ENCODE data around the gene ADAMTS5.

The ADAMTS5 gene

DNA sequence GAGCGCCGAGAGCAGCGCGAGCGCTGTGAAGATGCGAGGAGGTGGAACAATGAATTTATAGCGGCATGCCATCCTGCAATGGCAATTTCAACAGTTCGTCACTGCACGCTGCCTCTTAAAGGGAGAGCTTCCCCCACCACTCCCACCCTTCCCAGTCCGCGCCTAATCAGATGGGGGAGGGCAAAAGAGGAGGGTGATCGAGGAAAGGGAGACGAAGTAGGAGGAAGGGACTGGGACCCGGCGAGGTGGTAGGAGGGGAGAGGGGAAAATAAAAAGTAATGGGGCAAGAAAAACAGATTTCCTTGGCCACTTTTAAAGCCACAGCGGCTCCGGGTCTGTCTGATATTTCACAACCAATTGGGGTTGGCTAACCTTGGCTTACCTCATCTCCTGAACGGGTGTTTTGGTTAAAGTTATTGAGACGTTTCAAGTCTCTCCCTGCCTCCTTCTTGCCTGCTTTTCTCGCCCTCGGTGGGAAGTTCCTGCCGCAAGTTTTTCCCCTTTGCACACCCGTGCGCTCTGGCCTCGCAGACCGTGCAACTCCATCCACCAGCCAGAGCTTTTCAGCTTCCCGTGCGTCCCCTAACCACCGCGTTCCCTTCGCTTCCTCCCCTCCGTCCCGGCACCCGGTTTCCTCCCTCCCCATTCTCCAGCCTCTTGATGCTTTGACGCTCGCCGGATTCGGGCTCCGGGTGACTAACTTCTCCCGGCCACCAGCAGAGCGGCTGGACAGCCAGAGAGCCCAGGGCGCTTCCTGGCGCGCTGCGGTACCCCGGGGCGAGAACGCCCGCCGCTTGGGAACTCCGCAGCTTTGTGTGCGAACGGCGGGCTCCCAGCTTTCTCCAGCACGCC is at the start of gene ADAMTS5:
ADAMTS5 (minus strand) TSS at position 27 of the 852 bp plus-strand sequence. CDS start 697 bp downstream, outside the sequence.
- H3K9me3 ChIP-seq (ENCODE audit: control insufficient read depth in 1 of 2, low read length in 2 of 2): no peaks in the 10 kb centered on the region
- H3K9ac ChIP-seq (ENCODE audit: low read depth in 1 of 2, low read length in 2 of 2): peak within 1 kb of the TSS in 1 of 2 donors; percentile 32
- peak within 1 kb of the TSS; percentile 67 for H3K27ac ChIP-seq (ENCODE audit: low read depth, low read length)
- H3K27me3 ChIP-seq (ENCODE audit: control insufficient read depth in 1 of 2, insufficient read depth in 2 of 2, low read length in 2 of 2): peaks cover 3 to 9% of the 10 kb centered on the region in 2 donors
- H3K4me1 ChIP-seq (ENCODE audit: control insufficient read depth in 1 of 2, insufficient read depth in 2 of 2, low read length in 2 of 2): no peaks in the 10 kb centered on the region
- peak within 1 kb of the TSS; percentile 49 to 64 for H3K4me3 ChIP-seq (ENCODE audit: low read depth in 1 of 2, low read length in 2 of 2)
- H3K36me3 ChIP-seq (ENCODE audit: control insufficient read depth in 1 of 2, insufficient read depth in 2 of 2, low read length in 2 of 2): no peaks in the 10 kb centered on the region

DNA sequence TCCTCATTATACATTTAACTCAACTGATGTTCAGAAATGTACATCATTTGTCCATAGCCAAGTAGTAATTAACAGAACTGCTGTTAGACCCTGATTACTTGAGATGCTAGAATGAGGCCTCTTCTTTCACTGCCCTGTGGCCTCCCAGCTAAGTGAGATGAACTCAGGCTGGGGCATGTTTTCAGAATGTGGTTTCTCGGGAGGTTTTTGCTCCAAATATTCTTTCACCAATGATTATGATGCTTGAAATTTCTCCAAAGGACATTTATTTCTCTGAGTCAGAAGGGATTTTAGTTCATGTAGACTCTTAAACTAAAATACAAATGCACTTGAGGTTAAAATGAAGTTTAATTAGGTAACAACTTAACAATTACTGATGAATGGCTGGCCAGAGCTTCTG is 34.6 kb upstream of the ADAMTS5 start:
- Histone ChIP-seq H3K9me3 (ENCODE audit: control insufficient read depth in 1 of 2, low read length in 2 of 2) (no peaks in the 10 kb centered on the region), H3K9ac (ENCODE audit: low read depth in 1 of 2, low read length in 2 of 2) (no peak overlapping the region), H3K27ac (ENCODE audit: low read depth, low read length) (no peak overlapping the region), H3K4me3 (ENCODE audit: low read depth in 1 of 2, low read length in 2 of 2) (no peak overlapping the region), H3K4me1 (ENCODE audit: control insufficient read depth in 1 of 2, insufficient read depth in 2 of 2, low read length in 2 of 2) (no peaks in the 10 kb centered on the region), H3K36me3 (ENCODE audit: control insufficient read depth in 1 of 2, insufficient read depth in 2 of 2, low read length in 2 of 2) (no peaks in the 10 kb centered on the region), H3K27me3 (ENCODE audit: control insufficient read depth in 1 of 2, insufficient read depth in 2 of 2, low read length in 2 of 2) (no peaks in the 10 kb centered on the region)

DNA sequence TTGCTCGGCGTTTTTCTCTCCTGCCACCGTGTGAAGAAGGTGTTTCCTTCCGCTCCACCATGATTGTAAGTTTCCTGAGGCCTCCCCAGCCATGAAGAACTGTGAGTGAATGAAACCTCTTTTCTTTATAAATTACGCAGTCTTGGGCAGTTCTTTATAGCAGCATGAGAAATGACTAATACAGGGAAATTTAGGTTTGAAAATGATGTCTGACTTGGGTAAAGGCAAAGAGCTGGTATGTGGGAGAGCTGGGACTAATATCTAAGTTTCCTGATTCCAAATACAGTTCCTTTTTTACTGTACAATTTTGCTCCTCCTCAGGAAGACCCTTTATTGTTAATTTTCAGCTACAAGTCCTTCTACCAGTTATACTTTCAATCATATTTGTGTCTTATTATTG is 16.7 kb upstream of the ADAMTS5 start:
- no peaks in the 10 kb centered on the region for H3K4me1 ChIP-seq (ENCODE audit: control insufficient read depth in 1 of 2, insufficient read depth in 2 of 2, low read length in 2 of 2)
- H3K9me3 ChIP-seq (ENCODE audit: control insufficient read depth in 1 of 2, low read length in 2 of 2): peaks cover 2 to 3% of the 10 kb centered on the region in 2 donors
- H3K27me3 ChIP-seq (ENCODE audit: control insufficient read depth in 1 of 2, insufficient read depth in 2 of 2, low read length in 2 of 2): no peaks in the 10 kb centered on the region
- no peak overlapping the region for H3K4me3 ChIP-seq (ENCODE audit: low read depth in 1 of 2, low read length in 2 of 2)
- H3K27ac ChIP-seq (ENCODE audit: low read depth, low read length): no peak overlapping the region
- no peak overlapping the region for H3K9ac ChIP-seq (ENCODE audit: low read depth in 1 of 2, low read length in 2 of 2)
- no peaks in the 10 kb centered on the region for H3K36me3 ChIP-seq (ENCODE audit: control insufficient read depth in 1 of 2, insufficient read depth in 2 of 2, low read length in 2 of 2)

DNA sequence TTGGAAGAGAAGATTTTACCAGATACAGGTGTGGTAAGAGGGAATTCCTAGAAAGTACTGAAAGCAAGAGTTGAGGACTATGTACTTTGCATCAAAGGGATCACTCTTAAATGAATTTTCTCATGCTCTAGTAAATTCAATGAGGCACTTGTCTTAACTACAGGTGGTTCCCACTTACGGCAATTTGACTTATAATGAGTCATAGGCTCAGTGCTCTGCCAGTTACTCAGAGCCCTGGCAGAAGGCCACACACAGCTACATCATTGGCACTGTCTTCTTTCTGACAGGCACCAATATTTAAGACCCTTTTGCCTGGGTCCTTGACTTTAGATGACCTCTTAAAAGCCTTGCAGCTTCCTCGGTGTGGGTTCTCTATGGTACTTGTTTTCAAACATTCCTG is 15.9 kb upstream of the ADAMTS5 start:
- Histone ChIP-seq H3K4me1 (ENCODE audit: control insufficient read depth in 1 of 2, insufficient read depth in 2 of 2, low read length in 2 of 2) (no peaks in the 10 kb centered on the region), H3K27me3 (ENCODE audit: control insufficient read depth in 1 of 2, insufficient read depth in 2 of 2, low read length in 2 of 2) (no peaks in the 10 kb centered on the region), H3K36me3 (ENCODE audit: control insufficient read depth in 1 of 2, insufficient read depth in 2 of 2, low read length in 2 of 2) (no peaks in the 10 kb centered on the region), H3K4me3 (ENCODE audit: low read depth in 1 of 2, low read length in 2 of 2) (no peak overlapping the region), H3K9me3 (ENCODE audit: control insufficient read depth in 1 of 2, low read length in 2 of 2) (peaks cover 0 to under 1% of the 10 kb centered on the region in 2 donors), H3K9ac (ENCODE audit: low read depth in 1 of 2, low read length in 2 of 2) (no peak overlapping the region), H3K27ac (ENCODE audit: low read depth, low read length) (no peak overlapping the region)

DNA sequence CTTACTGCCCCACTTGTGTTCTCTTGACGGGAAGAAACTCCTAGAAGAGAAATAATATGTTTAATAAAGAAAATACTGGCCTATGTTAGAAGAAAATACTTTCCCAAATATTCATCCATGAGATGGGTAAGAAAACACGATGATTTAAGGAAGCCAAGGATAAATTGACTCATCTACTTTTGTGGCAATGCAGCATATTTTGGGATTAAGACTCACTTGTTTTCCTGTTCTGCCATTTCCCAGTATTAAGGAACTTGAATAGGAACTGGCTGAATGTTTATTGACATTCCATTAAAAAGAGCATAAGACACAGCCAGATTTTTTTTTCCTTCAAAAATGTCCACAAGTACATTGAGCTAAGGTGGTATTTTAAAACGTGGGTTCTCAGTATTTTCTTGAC is 10.9 kb upstream of the ADAMTS5 start:
- H3K9me3 ChIP-seq (ENCODE audit: control insufficient read depth in 1 of 2, low read length in 2 of 2): no peaks in the 10 kb centered on the region
- no peaks in the 10 kb centered on the region for H3K27me3 ChIP-seq (ENCODE audit: control insufficient read depth in 1 of 2, insufficient read depth in 2 of 2, low read length in 2 of 2)
- no peak overlapping the region for H3K9ac ChIP-seq (ENCODE audit: low read depth in 1 of 2, low read length in 2 of 2)
- H3K27ac ChIP-seq (ENCODE audit: low read depth, low read length): no peak overlapping the region
- no peaks in the 10 kb centered on the region for H3K36me3 ChIP-seq (ENCODE audit: control insufficient read depth in 1 of 2, insufficient read depth in 2 of 2, low read length in 2 of 2)
- no peak overlapping the region for H3K4me3 ChIP-seq (ENCODE audit: low read depth in 1 of 2, low read length in 2 of 2)
- no peaks in the 10 kb centered on the region for H3K4me1 ChIP-seq (ENCODE audit: control insufficient read depth in 1 of 2, insufficient read depth in 2 of 2, low read length in 2 of 2)

DNA sequence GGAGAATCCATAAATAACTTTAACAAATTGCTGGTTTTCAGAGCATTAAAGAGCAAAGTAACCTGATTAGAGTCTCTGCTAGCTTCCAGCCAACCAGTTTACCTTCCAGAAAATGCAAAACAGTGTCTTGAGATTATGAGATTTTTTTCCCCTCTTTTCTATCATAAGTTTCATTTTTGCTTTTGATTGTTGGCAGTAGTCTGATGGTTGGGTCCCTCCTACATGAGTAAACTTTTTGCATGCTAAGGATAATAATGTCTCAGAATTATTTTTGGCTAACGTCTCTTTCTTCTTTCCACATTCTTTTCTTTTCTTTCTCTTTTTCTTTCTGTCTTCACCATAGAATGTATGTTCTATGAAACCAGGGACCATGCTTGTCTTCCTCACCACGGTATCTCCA is 6.3 kb upstream of the ADAMTS5 start:
- Histone ChIP-seq H3K9me3 (ENCODE audit: control insufficient read depth in 1 of 2, low read length in 2 of 2) (no peaks in the 10 kb centered on the region), H3K4me3 (ENCODE audit: low read depth in 1 of 2, low read length in 2 of 2) (no peak overlapping the region), H3K4me1 (ENCODE audit: control insufficient read depth in 1 of 2, insufficient read depth in 2 of 2, low read length in 2 of 2) (no peaks in the 10 kb centered on the region), H3K27ac (ENCODE audit: low read depth, low read length) (no peak overlapping the region), H3K27me3 (ENCODE audit: control insufficient read depth in 1 of 2, insufficient read depth in 2 of 2, low read length in 2 of 2) (no peaks in the 10 kb centered on the region), H3K9ac (ENCODE audit: low read depth in 1 of 2, low read length in 2 of 2) (no peak overlapping the region), H3K36me3 (ENCODE audit: control insufficient read depth in 1 of 2, insufficient read depth in 2 of 2, low read length in 2 of 2) (no peaks in the 10 kb centered on the region)

DNA sequence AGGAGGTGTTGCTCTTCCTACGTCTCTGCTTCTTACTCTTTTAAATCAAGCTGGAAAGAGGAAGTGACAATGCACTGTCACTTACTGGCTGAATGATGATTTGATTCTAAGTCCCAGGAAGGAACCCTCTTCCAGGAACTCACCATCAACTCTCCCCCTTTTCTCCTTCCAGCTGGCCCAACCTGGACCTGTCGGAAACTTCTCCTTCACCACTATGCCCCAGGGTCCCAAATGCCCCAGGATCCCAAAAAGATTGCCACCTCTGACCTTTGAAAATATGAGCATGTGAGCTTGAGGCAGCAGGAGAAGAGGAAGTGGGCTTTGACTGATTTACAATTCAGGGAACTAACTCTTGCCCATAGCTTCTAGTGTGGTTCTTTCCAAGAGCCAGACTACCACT is 5.3 kb upstream of the ADAMTS5 start:
- no peaks in the 10 kb centered on the region for H3K4me1 ChIP-seq (ENCODE audit: control insufficient read depth in 1 of 2, insufficient read depth in 2 of 2, low read length in 2 of 2)
- H3K27ac ChIP-seq (ENCODE audit: low read depth, low read length): no peak overlapping the region
- no peaks in the 10 kb centered on the region for H3K36me3 ChIP-seq (ENCODE audit: control insufficient read depth in 1 of 2, insufficient read depth in 2 of 2, low read length in 2 of 2)
- H3K9ac ChIP-seq (ENCODE audit: low read depth in 1 of 2, low read length in 2 of 2): no peak overlapping the region
- no peak overlapping the region for H3K4me3 ChIP-seq (ENCODE audit: low read depth in 1 of 2, low read length in 2 of 2)
- H3K27me3 ChIP-seq (ENCODE audit: control insufficient read depth in 1 of 2, insufficient read depth in 2 of 2, low read length in 2 of 2): no peaks in the 10 kb centered on the region
- H3K9me3 ChIP-seq (ENCODE audit: control insufficient read depth in 1 of 2, low read length in 2 of 2): no peaks in the 10 kb centered on the region

DNA sequence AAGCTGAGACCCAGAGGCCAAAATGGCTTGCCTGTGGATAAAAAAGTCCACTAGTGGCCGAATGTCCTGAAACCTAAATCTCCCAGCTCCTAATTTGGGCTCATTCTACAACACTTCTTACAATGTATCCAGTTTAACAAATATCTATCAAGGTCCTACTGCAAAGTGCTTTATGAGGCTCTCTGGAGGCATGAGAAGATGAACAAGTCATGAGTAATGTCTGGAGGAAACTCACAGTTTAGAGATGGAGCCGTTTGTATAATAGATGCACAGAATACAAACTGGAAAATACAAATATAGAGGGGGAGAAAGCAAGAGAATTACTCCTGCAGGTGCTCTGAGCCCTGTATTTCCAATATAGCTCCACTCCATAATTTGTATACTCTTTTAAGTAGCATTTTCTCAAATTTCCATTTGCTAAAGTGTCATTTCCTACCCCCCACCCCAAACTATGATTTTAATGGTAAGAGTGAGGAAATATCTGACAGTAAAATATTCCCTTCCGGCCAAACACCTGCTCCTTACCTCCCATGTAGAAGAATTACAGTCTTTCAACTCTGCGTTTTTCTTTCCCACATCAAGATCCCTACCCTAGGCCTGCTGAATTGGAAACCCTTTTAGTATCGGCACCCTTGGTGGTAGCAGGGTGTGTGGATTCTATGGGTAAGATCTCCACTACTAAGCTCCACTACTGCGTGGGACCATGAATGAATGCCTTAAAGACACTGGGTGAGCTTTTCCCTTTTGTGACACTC is 3.3 kb upstream of the ADAMTS5 start:
- H3K36me3 ChIP-seq (ENCODE audit: control insufficient read depth in 1 of 2, insufficient read depth in 2 of 2, low read length in 2 of 2): no peaks in the 10 kb centered on the region
- no peak overlapping the region for H3K9ac ChIP-seq (ENCODE audit: low read depth in 1 of 2, low read length in 2 of 2)
- H3K4me1 ChIP-seq (ENCODE audit: control insufficient read depth in 1 of 2, insufficient read depth in 2 of 2, low read length in 2 of 2): no peaks in the 10 kb centered on the region
- no peak overlapping the region for H3K4me3 ChIP-seq (ENCODE audit: low read depth in 1 of 2, low read length in 2 of 2)
- H3K27me3 ChIP-seq (ENCODE audit: control insufficient read depth in 1 of 2, insufficient read depth in 2 of 2, low read length in 2 of 2): peaks cover 3 to 5% of the 10 kb centered on the region in 2 donors
- no peak overlapping the region for H3K27ac ChIP-seq (ENCODE audit: low read depth, low read length)
- H3K9me3 ChIP-seq (ENCODE audit: control insufficient read depth in 1 of 2, low read length in 2 of 2): no peaks in the 10 kb centered on the region

DNA sequence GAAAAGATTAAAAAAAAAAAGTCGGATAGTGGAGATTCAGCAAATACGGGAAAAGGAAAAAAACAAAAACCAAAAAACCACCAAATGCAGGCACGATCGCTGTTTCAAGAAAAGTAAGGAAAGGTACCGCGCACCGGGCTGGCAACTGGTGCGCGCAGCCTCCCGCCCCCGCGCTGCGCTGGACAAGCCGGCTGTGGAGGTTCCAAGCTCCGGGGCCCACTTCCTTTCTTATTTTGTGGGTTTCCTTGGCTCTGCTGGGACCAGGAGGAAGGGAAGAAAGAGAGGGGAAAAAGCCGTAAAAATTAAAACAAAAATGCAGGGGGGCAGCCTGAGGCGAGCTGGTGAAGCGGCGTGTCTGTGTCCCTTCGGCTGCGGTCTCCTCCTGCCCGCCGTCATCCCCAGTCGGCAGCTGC is 233 bp downstream of the ADAMTS5 start:
- H3K9ac ChIP-seq (ENCODE audit: low read depth in 1 of 2, low read length in 2 of 2): no peak overlapping the region
- no peaks in the 10 kb centered on the region for H3K36me3 ChIP-seq (ENCODE audit: control insufficient read depth in 1 of 2, insufficient read depth in 2 of 2, low read length in 2 of 2)
- H3K27ac ChIP-seq (ENCODE audit: low read depth, low read length): peak overlapping the region; percentile 44
- H3K4me1 ChIP-seq (ENCODE audit: control insufficient read depth in 1 of 2, insufficient read depth in 2 of 2, low read length in 2 of 2): no peaks in the 10 kb centered on the region
- H3K27me3 ChIP-seq (ENCODE audit: control insufficient read depth in 1 of 2, insufficient read depth in 2 of 2, low read length in 2 of 2): peaks cover 3 to 9% of the 10 kb centered on the region in 2 donors
- no peaks in the 10 kb centered on the region for H3K9me3 ChIP-seq (ENCODE audit: control insufficient read depth in 1 of 2, low read length in 2 of 2)
- H3K4me3 ChIP-seq (ENCODE audit: low read depth in 1 of 2, low read length in 2 of 2): peak overlapping the region; percentile 49 to 64

DNA sequence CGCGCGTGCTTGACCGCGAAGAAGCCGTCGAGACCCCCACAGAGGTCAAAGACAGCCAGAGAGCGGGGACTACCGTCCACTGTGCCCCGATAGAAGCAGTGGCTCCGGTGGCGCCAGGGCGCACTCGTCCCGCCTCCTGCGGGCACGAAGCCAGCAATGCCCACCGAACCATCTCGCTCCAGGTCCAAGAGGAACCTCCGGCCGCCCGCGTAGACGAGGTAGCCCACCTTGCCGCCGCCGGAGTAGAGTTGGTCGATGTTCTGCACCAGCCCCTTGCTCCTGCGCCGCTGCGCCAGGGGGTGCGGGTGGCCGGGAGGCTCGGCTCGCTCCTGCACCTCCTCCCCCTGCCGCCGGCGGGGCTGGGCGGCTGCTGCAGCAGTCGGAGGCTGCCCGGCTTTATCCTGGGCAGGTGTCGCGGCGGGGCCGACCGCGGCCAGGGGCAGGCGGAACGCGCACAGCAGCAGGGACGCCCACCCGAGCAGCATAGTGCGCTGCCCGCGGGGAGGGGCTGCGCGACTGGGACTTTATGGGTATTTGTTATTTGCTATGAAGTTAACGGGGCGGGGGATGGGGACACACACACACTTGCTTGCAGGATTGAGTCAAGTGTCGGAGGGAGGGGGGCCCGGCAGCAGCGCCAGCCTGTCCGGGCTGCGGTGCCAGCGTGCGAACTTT is 844 bp downstream of the ADAMTS5 start:
- Histone ChIP-seq H3K27ac (ENCODE audit: low read depth, low read length) (peak overlapping the region; percentile 67), H3K9me3 (ENCODE audit: control insufficient read depth in 1 of 2, low read length in 2 of 2) (no peaks in the 10 kb centered on the region), H3K4me3 (ENCODE audit: low read depth in 1 of 2, low read length in 2 of 2) (peak overlapping the region; percentile 9 to 64), H3K36me3 (ENCODE audit: control insufficient read depth in 1 of 2, insufficient read depth in 2 of 2, low read length in 2 of 2) (no peaks in the 10 kb centered on the region), H3K27me3 (ENCODE audit: control insufficient read depth in 1 of 2, insufficient read depth in 2 of 2, low read length in 2 of 2) (peaks cover 3 to 9% of the 10 kb centered on the region in 2 donors), H3K9ac (ENCODE audit: low read depth in 1 of 2, low read length in 2 of 2) (peak overlapping the region in 1 of 2 donors; percentile 32), H3K4me1 (ENCODE audit: control insufficient read depth in 1 of 2, insufficient read depth in 2 of 2, low read length in 2 of 2) (no peaks in the 10 kb centered on the region)

Data from duodenal mucosa (tissue), 2 donors.